ENCODE data around the gene CCDC27.

CCDC27 gene

GRCh38 chr1:3712573-3713535 lies 39.4 kb upstream of the CCDC27 start:
- in situ Hi-C loops (cut with HindIII; ENCODE audit: low sequenced_read_pairs), result no loop called here
- no peak overlapping the region for H3K4me3 ChIP-seq (ENCODE audit: low read depth, low read length)
- DNase-seq (ENCODE audit: low read depth, low spot score), result no peak

GRCh38 chr1:3713840-3714239 lies 38.4 kb upstream of the CCDC27 start:
- in situ Hi-C loops (cut with HindIII; ENCODE audit: low sequenced_read_pairs), result no loop called here
- TF ChIP-seq, protein P1, sequence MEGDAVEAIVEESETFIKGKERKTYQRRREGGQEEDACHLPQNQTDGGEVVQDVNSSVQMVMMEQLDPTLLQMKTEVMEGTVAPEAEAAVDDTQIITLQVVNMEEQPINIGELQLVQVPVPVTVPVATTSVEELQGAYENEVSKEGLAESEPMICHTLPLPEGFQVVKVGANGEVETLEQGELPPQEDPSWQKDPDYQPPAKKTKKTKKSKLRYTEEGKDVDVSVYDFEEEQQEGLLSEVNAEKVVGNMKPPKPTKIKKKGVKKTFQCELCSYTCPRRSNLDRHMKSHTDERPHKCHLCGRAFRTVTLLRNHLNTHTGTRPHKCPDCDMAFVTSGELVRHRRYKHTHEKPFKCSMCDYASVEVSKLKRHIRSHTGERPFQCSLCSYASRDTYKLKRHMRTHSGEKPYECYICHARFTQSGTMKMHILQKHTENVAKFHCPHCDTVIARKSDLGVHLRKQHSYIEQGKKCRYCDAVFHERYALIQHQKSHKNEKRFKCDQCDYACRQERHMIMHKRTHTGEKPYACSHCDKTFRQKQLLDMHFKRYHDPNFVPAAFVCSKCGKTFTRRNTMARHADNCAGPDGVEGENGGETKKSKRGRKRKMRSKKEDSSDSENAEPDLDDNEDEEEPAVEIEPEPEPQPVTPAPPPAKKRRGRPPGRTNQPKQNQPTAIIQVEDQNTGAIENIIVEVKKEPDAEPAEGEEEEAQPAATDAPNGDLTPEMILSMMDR (IDR thresholded peaks at IDR 0.05; ENCODE audit: low read depth, low read length), result no peak
- DNase-seq (ENCODE audit: low read depth, low spot score), result no peak
- H3K4me3 ChIP-seq (ENCODE audit: low read depth, low read length), result no peak overlapping the region

More at GRCh38 chr1:3712573-3713535, 39.4 kb upstream of the CCDC27 start:
- TF ChIP-seq, protein P1 (IDR thresholded peaks at IDR 0.05; ENCODE audit: low read depth, low read length), result no peak

DNA sequence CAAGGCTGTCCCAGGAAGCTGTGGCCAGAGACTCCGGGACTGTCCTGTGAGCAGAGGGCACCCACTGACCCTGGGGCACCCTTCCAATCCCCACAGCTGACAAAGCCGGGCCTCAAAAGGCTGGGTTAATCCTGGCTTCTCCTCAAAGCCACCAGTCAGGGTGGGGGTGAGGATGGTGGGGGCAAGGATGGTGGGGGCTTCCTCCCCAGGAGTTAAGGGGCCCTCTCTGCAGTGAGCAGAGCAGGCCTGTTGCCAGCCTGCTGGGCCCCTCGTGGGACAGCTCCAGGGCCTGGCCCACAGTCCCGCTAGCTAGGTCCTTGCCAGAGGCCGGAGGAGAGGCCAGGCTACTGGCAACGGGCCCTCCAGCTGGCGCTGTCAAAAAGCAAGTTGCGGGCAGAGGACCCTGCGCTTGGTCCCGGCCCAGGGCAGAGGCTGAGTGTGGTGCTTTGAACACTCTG lies 37.9 kb upstream of the CCDC27 start:
- H3K4me3 ChIP-seq (ENCODE audit: low read depth, low read length), result no peak overlapping the region
- TF ChIP-seq, protein P1 (IDR thresholded peaks at IDR 0.05; ENCODE audit: low read depth, low read length), result no peak
- DNase-seq (ENCODE audit: low read depth, low spot score), result no peak
- in situ Hi-C loops (cut with HindIII; ENCODE audit: low sequenced_read_pairs), result no loop called here

DNA sequence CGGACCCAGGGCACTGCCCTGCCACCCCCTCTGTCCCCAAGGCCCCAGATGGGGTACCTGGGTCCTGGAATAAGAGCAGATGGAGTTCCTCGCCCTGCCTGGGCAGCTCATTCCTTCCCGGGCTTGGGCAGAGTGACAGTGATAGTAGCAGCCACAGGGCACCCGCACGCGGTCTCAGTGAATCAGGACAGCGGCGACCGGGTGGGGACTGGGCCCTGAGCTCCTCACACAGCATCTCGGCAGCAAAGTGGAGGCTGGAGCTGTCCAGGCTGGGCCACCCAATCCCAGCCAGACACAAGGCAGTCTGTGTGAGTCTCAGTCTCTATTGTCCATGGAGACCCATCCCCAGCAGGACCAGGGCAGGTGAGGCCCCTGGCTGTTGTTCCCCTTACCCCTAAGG lies 37.4 kb upstream of the CCDC27 start:
- TF ChIP-seq, protein P1 (IDR thresholded peaks at IDR 0.05; ENCODE audit: low read depth, low read length), result no peak
- in situ Hi-C loops (cut with HindIII; ENCODE audit: low sequenced_read_pairs), result no loop called here
- no peak for DNase-seq (ENCODE audit: low read depth, low spot score)
- H3K4me3 ChIP-seq (ENCODE audit: low read depth, low read length), result no peak overlapping the region

- no peak overlapping the region for H3K4me3 ChIP-seq (ENCODE audit: low read depth, low read length)
- TF ChIP-seq, protein P1 (IDR thresholded peaks at IDR 0.05; ENCODE audit: low read depth, low read length), result no peak
- in situ Hi-C loops (cut with HindIII; ENCODE audit: low sequenced_read_pairs), result no loop called here
- no peak for DNase-seq (ENCODE audit: low read depth, low spot score)
These were observed 35.9 kb upstream of the CCDC27 start for GRCh38 chr1:3716351-3716750.

DNA sequence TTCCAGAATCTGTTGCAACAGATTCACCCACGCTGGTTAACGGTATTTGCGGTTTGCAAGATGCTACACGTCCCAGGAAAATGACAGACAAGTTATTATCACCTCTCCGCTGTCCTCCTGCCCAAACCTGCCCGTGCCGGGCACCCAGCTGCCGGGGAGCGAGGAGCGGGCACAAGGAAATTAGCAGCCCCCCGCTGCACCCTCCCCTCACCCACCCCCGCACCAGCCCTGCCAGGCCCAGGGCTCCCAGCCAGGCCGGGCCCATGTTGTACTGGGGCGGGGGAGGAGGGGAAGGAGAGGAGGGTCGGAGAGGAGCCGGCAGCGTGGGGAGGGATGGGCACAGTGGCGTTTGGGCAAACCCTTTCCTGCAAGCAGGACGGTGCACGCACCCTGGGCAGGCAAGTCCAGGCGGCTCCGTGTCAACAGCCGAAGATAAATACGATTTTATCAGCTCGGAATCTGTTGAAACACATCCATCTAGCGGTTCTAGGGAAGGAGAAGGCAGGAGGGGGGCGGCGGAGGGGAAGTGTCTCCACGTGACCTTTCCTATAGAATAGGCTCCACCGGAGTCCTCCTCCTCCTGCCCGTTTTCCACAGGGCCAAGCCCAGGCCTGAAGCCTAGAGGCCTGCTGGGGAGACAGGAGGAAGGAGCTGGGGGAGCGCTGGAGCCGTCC lies 35.1 kb upstream of the CCDC27 start:
- in situ Hi-C loops (cut with HindIII; ENCODE audit: low sequenced_read_pairs), result no loop called here
- no peak overlapping the region for H3K4me3 ChIP-seq (ENCODE audit: low read depth, low read length)
- DNase-seq (ENCODE audit: low read depth, low spot score), result no peak
- TF ChIP-seq, protein P1 (IDR thresholded peaks at IDR 0.05; ENCODE audit: low read depth, low read length), result no peak
